H1 (cell line): Measurements from ENCODE around the gene PCSK4. TPM values are rescaled to one million over a fixed set of nuclear protein-coding genes. Genes with fewer than 3 reads are reported as not detected.

ENCODE experiments used
- CTCF ChIA-PET: fragments of 300-600 bp; sonication (Branson Sonifier 250); formaldehyde crosslinking; loops from one replicate; lab custom pipeline; 2021; ENCODE audit not compliant: partially characterized antibody; lab: Charles Lee
- POLR2A ChIA-PET: fragments of 300-600 bp; sonication (Branson Sonifier 250); formaldehyde crosslinking; loops from one replicate; lab custom pipeline; 2021; ENCODE audit warnings: inconsistent platforms; ENCODE audit not compliant: partially characterized antibody; lab: Charles Lee
- DNase-seq, 2 experiments: peaks; one replicate each; pipeline versions ENCODE4 v3.0.0 to v3.0.0-alpha.2; 2010 to 2022; ENCODE audit warnings: low spot score in 2 of 2, low read depth in 1 of 2, mixed read lengths in 1 of 2
- FAIRE-seq: peaks from 2 replicates; lab custom pipeline; 2011; peaks lifted over from hg19 to GRCh38; lab: Jason Lieb, UNC
- H2AFZ ChIP-seq: 2 replicates; pipeline ENCODE4 v1.8.1; 2012; ENCODE audit warnings: low read length, inconsistent platforms
- H2AK5ac ChIP-seq: 2 replicates; pipeline ENCODE4 v1.6.1; 2013; ENCODE audit warnings: low read depth, low read length
- H2BK120ac ChIP-seq: replicated peaks from 2 replicates; pipeline ENCODE3; 2013; ENCODE audit warnings: low read depth, low read length, inconsistent platforms
- H2BK12ac ChIP-seq: 2 replicates; pipeline ENCODE4 v1.6.1; 2013; ENCODE audit warnings: low read depth, low read length
- H2BK15ac ChIP-seq: 2 replicates; pipeline ENCODE4 v1.6.1; 2013; ENCODE audit warnings: low read length
- H2BK20ac ChIP-seq: 2 replicates; pipeline ENCODE4 v1.6.1; 2013; ENCODE audit warnings: low read length
- H2BK5ac ChIP-seq: 2 replicates; pipeline ENCODE4 v1.6.1; 2013; ENCODE audit warnings: low read depth, low read length
- H3K14ac ChIP-seq: 2 replicates; pipeline ENCODE4 v1.6.1; 2013; ENCODE audit warnings: inconsistent platforms; ENCODE audit not compliant: insufficient read length
- H3K18ac ChIP-seq: 2 replicates; pipeline ENCODE4 v1.6.1; 2013; ENCODE audit warnings: low read length; ENCODE audit errors: extremely low read depth
- H3K23ac ChIP-seq: 2 replicates; pipeline ENCODE4 v1.6.1; 2013; ENCODE audit warnings: inconsistent platforms; ENCODE audit not compliant: insufficient read length
- H3K23me2 ChIP-seq: 2 replicates; pipeline ENCODE4 v1.6.1; 2013; ENCODE audit warnings: low read depth, low read length
- H3K27ac ChIP-seq: 2 replicates; pipeline ENCODE4 v1.6.1; 2011; ENCODE audit warnings: low read depth, low read length, inconsistent platforms
- H3K27me3 ChIP-seq, 4 experiments: replicated peaks in 1 of 4; 1 replicate in 1 of 4; 2 replicates in 3 of 4; pipeline versions ENCODE4 v1.6.1 to v1.8.1; 2011 to 2013; ENCODE audit warnings: low read length in 3 of 4, mild to moderate bottlenecking in 3 of 4, inconsistent platforms in 2 of 4, mixed read lengths in 2 of 4, moderate library complexity in 1 of 4; ENCODE audit not compliant: control insufficient read depth in 3 of 4, insufficient read depth in 3 of 4; ENCODE audit errors: extremely low read depth in 1 of 4
- H3K36me3 ChIP-seq, 4 experiments: 2 replicates each; pipeline versions ENCODE4 v1.6.1 to v1.8.1; 2011 to 2013; ENCODE audit warnings: mild to moderate bottlenecking in 4 of 4, low read length in 3 of 4, moderate library complexity in 2 of 4, control low read depth in 1 of 4, inconsistent platforms in 1 of 4; ENCODE audit not compliant: insufficient read depth in 4 of 4, control insufficient read depth in 2 of 4
- H3K4ac ChIP-seq: replicated peaks from 2 replicates; pipeline ENCODE3; 2013; ENCODE audit warnings: low read length, low read depth, mixed read lengths, inconsistent platforms; ENCODE audit not compliant: insufficient read length
- H3K4me1 ChIP-seq, 4 experiments: replicated peaks in 1 of 4; 1 replicate in 1 of 4; 2 replicates in 3 of 4; pipeline versions ENCODE4 v1.6.1 to v1.8.1; 2011 to 2013; ENCODE audit warnings: low read length in 3 of 4, inconsistent platforms in 2 of 4, mixed read lengths in 1 of 4; ENCODE audit not compliant: insufficient read depth in 4 of 4, control insufficient read depth in 3 of 4
- H3K4me2 ChIP-seq, 2 experiments: 2 replicates each; pipeline versions ENCODE4 v1.6.1 to v1.8.1; 2011 to 2013; ENCODE audit warnings: low read depth in 2 of 2, low read length in 2 of 2, control low read depth in 1 of 2, inconsistent platforms in 1 of 2, mild to moderate bottlenecking in 1 of 2; ENCODE audit not compliant: insufficient read depth in 1 of 2
- H3K4me3 ChIP-seq, 4 experiments: fragments of 200-600, 300-600 bp in 1 of 4; sonication (generic), shearing (Covaris generic), sonication (Bioruptor Twin) in 1 of 4; 2 replicates each; pipeline versions ENCODE4 v1.5.1 to v1.8.1; 2011 to 2016; ENCODE audit warnings: low read length in 4 of 4, low read depth in 3 of 4, control low read depth in 2 of 4, inconsistent platforms in 2 of 4, mild to moderate bottlenecking in 2 of 4, mixed read lengths in 1 of 4, moderate library complexity in 1 of 4; ENCODE audit not compliant: insufficient read depth in 2 of 4; ENCODE audit errors: extremely low read depth in 1 of 4
- H3K56ac ChIP-seq: replicated peaks from 2 replicates; pipeline ENCODE3; 2013; ENCODE audit warnings: low read depth, mild to moderate bottlenecking, mixed read lengths, low read length, inconsistent platforms; ENCODE audit not compliant: insufficient read length
- H3K79me1 ChIP-seq: 2 replicates; pipeline ENCODE4 v1.6.1; 2013; ENCODE audit warnings: low read depth, low read length, control low read depth
- H3K79me2 ChIP-seq, 2 experiments: 2 replicates each; pipeline versions ENCODE4 v1.6.1 to v1.8.1; 2012 to 2013; ENCODE audit warnings: low read length in 2 of 2, mild to moderate bottlenecking in 2 of 2, inconsistent platforms in 1 of 2; ENCODE audit not compliant: insufficient read depth in 2 of 2, control insufficient read depth in 1 of 2
- H3K9ac ChIP-seq, 4 experiments: replicated peaks in 1 of 4; 1 replicate in 1 of 4; 2 replicates in 3 of 4; pipeline versions ENCODE4 v1.6.1 to v1.8.1; 2011 to 2013; ENCODE audit warnings: low read depth in 3 of 4, low read length in 3 of 4, control low read depth in 2 of 4, mild to moderate bottlenecking in 2 of 4, moderate library complexity in 2 of 4, inconsistent platforms in 1 of 4; ENCODE audit errors: extremely low read depth in 1 of 4
- H3K9me3 ChIP-seq, 2 experiments: 2 replicates each; pipeline versions ENCODE4 v1.6.1 to v1.8.1; 2012 to 2013; ENCODE audit warnings: mild to moderate bottlenecking in 2 of 2, moderate library complexity in 2 of 2, control low read depth in 1 of 2, inconsistent platforms in 1 of 2, low read depth in 1 of 2, low read length in 1 of 2, mixed read lengths in 1 of 2; ENCODE audit not compliant: insufficient read depth in 2 of 2
- H4K20me1 ChIP-seq, 2 experiments: replicated peaks in 1 of 2; 2 replicates each; pipeline versions ENCODE3 to v1.8.1; 2011 to 2013; ENCODE audit warnings: inconsistent platforms in 2 of 2, low read length in 2 of 2, mild to moderate bottlenecking in 1 of 2; ENCODE audit not compliant: insufficient read depth in 2 of 2, control insufficient read depth in 1 of 2
- H4K5ac ChIP-seq: 2 replicates; pipeline ENCODE4 v1.6.1; 2013; ENCODE audit warnings: low read length, low read depth, mixed read lengths, inconsistent platforms; ENCODE audit not compliant: insufficient read length
- H4K8ac ChIP-seq: 2 replicates; pipeline ENCODE4 v1.8.0; 2013; ENCODE audit warnings: mild to moderate bottlenecking, moderate library complexity, low read length, inconsistent platforms; ENCODE audit not compliant: insufficient read depth; ENCODE audit errors: extremely low read depth
- H4K91ac ChIP-seq: replicated peaks from 2 replicates; pipeline ENCODE3; 2013; ENCODE audit warnings: low read length, mixed read lengths, inconsistent platforms; ENCODE audit not compliant: insufficient read length
- SIN3A ChIP-seq, 2 experiments: IDR thresholded peaks in 1 of 2; conservative IDR thresholded peaks in 1 of 2; 2 replicates each; pipeline ENCODE4 v1.6.1; 2011 to 2012; ENCODE audit warnings: low read length in 2 of 2, improper control_type of control experiment in 1 of 2, low read depth in 1 of 2, mild to moderate bottlenecking in 1 of 2
- TAF1 ChIP-seq: IDR thresholded peaks from 2 replicates; pipeline ENCODE4 v1.6.1; 2011; ENCODE audit warnings: mild to moderate bottlenecking, low read depth, low read length
- TBP ChIP-seq: IDR thresholded peaks from 2 replicates; pipeline ENCODE4 v1.6.1; 2011; ENCODE audit warnings: low read depth, low read length, improper control_type of control experiment
- WGBS, 2 experiments: shearing (Covaris generic) in 1 of 2; methylation state at CpG; one replicate each; pipeline versions ENCODE4 v1.1.6 to v1.1.7; 2013 to 2015; ENCODE audit warnings: low lambda C conversion rate in 2 of 2, mixed read lengths in 2 of 2, inconsistent platforms in 1 of 2, low coverage in 1 of 2, missing lambda C conversion rate in 1 of 2; ENCODE audit not compliant: insufficient replicate concordance in 2 of 2, insufficient coverage in 1 of 2, insufficient read length in 1 of 2; ENCODE audit errors: extremely low coverage in 1 of 2, missing lambda C conversion rate in 1 of 2; 5-methylcytosine and 5-hydroxymethylcytosine counted together
- polyA plus RNA-seq, 7 experiments: library from polyadenylated mRNA; depleted of rRNA in 3 of 7; stranded (reverse) in 5 of 7; unstranded in 2 of 7; fragments of >200 nt in 5 of 7; fragments of 200-250 nt in 2 of 7; gene quantifications; 1 replicate in 5 of 7; 2 replicates in 1 of 7; 4 replicates in 1 of 7; pipeline versions ENCODE4 v1.2.1 to v1.2.3, GENCODE V29; 2011 to 2013; ENCODE audit warnings: missing spikeins in 2 of 7, mixed read lengths in 2 of 7
- total RNA-seq: library from RNA; stranded (reverse); fragmentation: NEBNext Ultra II Directional; extraction: Animal tissue kit (Norgen Biotek cat#: 25700); gene quantifications from 2 replicates; pipeline ENCODE4 v1.2.1, GENCODE V29; 2021

PCSK4 gene
- total and polyA plus RNA-seq, 2 of the 8 experiments (the other 6 are each of a cell fraction or from before 2014, with no cell fraction given): 9.8 to 10.7 TPM

GRCh38 chr19:1527650-1528309 is 37.6 kb upstream of the PCSK4 start:
- Histone ChIP-seq H3K23ac (no peak overlapping the region), H4K91ac (no peak overlapping the region), H3K14ac (no peak overlapping the region), H3K4me2 (no peak overlapping the region), H2AK5ac (no peak overlapping the region), H3K27me3 (peaks cover 19 to 29% (median 28%) of the 10 kb centered on the region in 4 experiments), H3K36me3 (no peaks in the 10 kb centered on the region; a peak in 1 of 8 replicates), H3K9ac (no peak overlapping the region), H4K5ac (no peak overlapping the region), H3K23me2 (peaks cover 8% of the 10 kb centered on the region; the same call in 1 of the 2 replicates), H4K8ac (no peak overlapping the region), H2BK15ac (no peak overlapping the region), H2AFZ (no peak overlapping the region), H2BK20ac (no peak overlapping the region), H4K20me1 (peaks cover 8 to 15% of the 10 kb centered on the region in 2 experiments), H2BK5ac (no peak overlapping the region), H3K79me1 (no peaks in the 10 kb centered on the region), H3K79me2 (no peaks in the 10 kb centered on the region), H3K4ac (no peak overlapping the region), H2BK12ac (no peak overlapping the region), H3K18ac (no peak overlapping the region), H2BK120ac (no peak overlapping the region), H3K56ac (no peak overlapping the region), H3K27ac (no peak overlapping the region), H3K4me1 (peaks cover 0 to 3% (median 1%) of the 10 kb centered on the region in 4 experiments; a peak in 3 of 7 replicates), H3K9me3 (no peaks in the 10 kb centered on the region), H3K4me3 (no peak overlapping the region)
- 94% methylated on average over 23 of the region's 27 CpGs; no CpG with 5 or more reads in 1 of the 2 experiments for WGBS, 2 experiments
- FAIRE-seq: no peak
- TF ChIP-seq TBP (no peak), TAF1 (no peak), SIN3A (conservative IDR thresholded peaks at IDR 0.05 in 1 of 2, IDR thresholded peaks at IDR 0.05 in 1 of 2; ENCODE audit: low read depth in 1 of 2, low read length in 2 of 2) (no peak)
- ChIA-PET POLR2A (no interaction called here), CTCF (no interaction called here)
- peak in 1 of 2 experiments; percentile 42 for DNase-seq
